HCT116 (cell line): ENCODE data around the gene CSTA. TPM values are rescaled to one million over a fixed set of nuclear protein-coding genes. Genes with fewer than 3 reads are reported as not detected.

Experiments
- ATAC-seq: fragments of 200-7000 bp; cut with Tn5 transposase; 2 replicates; pipeline ENCODE4 v1.9.1; 2020; ENCODE audit warnings: mild to moderate bottlenecking, moderate library complexity
- BruUV-seq: library from RNA; stranded (reverse); fragments of 400-500 nt; replicated peaks from 2 replicates; lab custom pipeline; 2021; lab: Mats Ljungman, UMichigan
- CTCF ChIA-PET: fragments of 300-600 bp; sonication (Branson Sonifier 250); formaldehyde crosslinking; loops from one replicate; lab custom pipeline; 2021; ENCODE audit warnings: antibody characterized with exemption; lab: Charles Lee
- POLR2A ChIA-PET: fragments of 300-600, 350-600 bp; sonication (Branson Sonifier 250); formaldehyde crosslinking; loops from one replicate; lab custom pipeline; 2021; ENCODE audit warnings: antibody characterized with exemption; lab: Charles Lee
- RAD21 ChIA-PET, 2 experiments: fragments of 300-600 bp; sonication (Branson Sonifier 250); formaldehyde crosslinking; loops; one replicate each; lab custom pipeline; 2023; ENCODE audit warnings: low total read pairs in 2 of 2; ENCODE audit not compliant: uncharacterized antibody in 2 of 2, unreplicated experiment in 2 of 2, low non-redundant PET in 1 of 2; lab: Charles Lee
- DNase-seq: peaks from one replicate; pipeline ENCODE4 v3.0.0-alpha.2; 2010; ENCODE audit warnings: low read depth, low spot score
- H2AFZ ChIP-seq: fragments of 200-600 bp; shearing (Covaris generic), sonication (generic); 2 replicates; pipeline ENCODE4 v1.6.1; 2017; ENCODE audit warnings: low read depth, mixed run types, mixed read lengths, antibody characterized with exemption, low read length; ENCODE audit not compliant: poor library complexity, severe bottlenecking
- H3K27ac ChIP-seq: 2 replicates; pipeline ENCODE4 v1.5.1; 2012; ENCODE audit warnings: low read depth, low read length
- H3K27me3 ChIP-seq: fragments of 200-600 bp; sonication (generic); 2 replicates; pipeline ENCODE4 v1.6.1; 2016; ENCODE audit warnings: mixed run types, low read length, mixed read lengths; ENCODE audit not compliant: insufficient read depth
- H3K36me3 ChIP-seq, 2 experiments: fragments of 200-500 bp in 1 of 2; fragments of 200-600 bp in 1 of 2; sonication (Bioruptor generic) in 1 of 2; sonication (generic) in 1 of 2; 2 replicates each; pipeline versions ENCODE4 v1.5.1 to v1.6.1; 2014 to 2016; ENCODE audit warnings: low read length in 2 of 2, inconsistent platforms in 1 of 2, mixed read lengths in 1 of 2, mixed run types in 1 of 2; ENCODE audit not compliant: insufficient read depth in 2 of 2, control insufficient read depth in 1 of 2
- H3K4me1 ChIP-seq, 2 experiments: fragments of 200-600 bp in 1 of 2; sonication (generic) in 1 of 2; 2 replicates each; pipeline versions ENCODE4 v1.5.1 to v1.6.1; 2012 to 2017; ENCODE audit warnings: low read length in 2 of 2, inconsistent platforms in 1 of 2, mild to moderate bottlenecking in 1 of 2, mixed read lengths in 1 of 2, mixed run types in 1 of 2, moderate library complexity in 1 of 2; ENCODE audit not compliant: insufficient read depth in 2 of 2, control insufficient read depth in 1 of 2
- H3K4me2 ChIP-seq: fragments of 200-600 bp; sonication (generic); 2 replicates; pipeline ENCODE4 v1.6.1; 2017; ENCODE audit warnings: mixed run types, low read length, mixed read lengths
- H3K4me3 ChIP-seq, 2 experiments: fragments of 200-600 bp in 1 of 2; sonication (generic) in 1 of 2; replicated peaks in 1 of 2; 2 replicates each; pipeline ENCODE4 v1.5.1; 2011 to 2016; ENCODE audit warnings: low read length in 2 of 2, control low read depth in 1 of 2, low read depth in 1 of 2, mild to moderate bottlenecking in 1 of 2, mixed read lengths in 1 of 2, mixed run types in 1 of 2
- H3K79me2 ChIP-seq: fragments of 200-600 bp; sonication (generic); 2 replicates; pipeline ENCODE4 v1.6.1; 2017; ENCODE audit warnings: mild to moderate bottlenecking, mixed run types, low read length, moderate library complexity, mixed read lengths; ENCODE audit not compliant: insufficient read depth
- H3K9ac ChIP-seq: fragments of 200-600 bp; sonication (generic); 2 replicates; pipeline ENCODE4 v1.6.1; 2016; ENCODE audit warnings: low read length, mixed read lengths
- H3K9me2 ChIP-seq: fragments of 200-600 bp; sonication (generic), shearing (Covaris generic); 2 replicates; pipeline ENCODE4 v1.6.1; 2017; ENCODE audit warnings: mixed run types, mild to moderate bottlenecking, moderate library complexity; ENCODE audit not compliant: insufficient read depth
- H3K9me3 ChIP-seq, 2 experiments: fragments of 200-500 bp in 1 of 2; fragments of 200-600 bp in 1 of 2; sonication (Bioruptor generic) in 1 of 2; sonication (generic) in 1 of 2; 2 replicates each; pipeline ENCODE4 v1.6.1; 2014 to 2017; ENCODE audit warnings: low read length in 2 of 2, mixed read lengths in 2 of 2, inconsistent platforms in 1 of 2, low read depth in 1 of 2, mild to moderate bottlenecking in 1 of 2, mixed run types in 1 of 2, moderate library complexity in 1 of 2; ENCODE audit not compliant: control insufficient read depth in 1 of 2, insufficient read depth in 1 of 2
- H4K20me1 ChIP-seq: fragments of 200-600 bp; sonication (generic), shearing (Covaris generic); 2 replicates; pipeline ENCODE4 v1.6.1; 2017; ENCODE audit warnings: mixed run types, mild to moderate bottlenecking, moderate library complexity; ENCODE audit not compliant: insufficient read depth
- CBX3 ChIP-seq: IDR thresholded peaks from 2 replicates; pipeline ENCODE4 v1.6.1; 2012; ENCODE audit warnings: low read depth
- EGR1 ChIP-seq: IDR thresholded peaks from 2 replicates; pipeline ENCODE4 v1.6.1; 2012; ENCODE audit warnings: low read depth
- EZH2 ChIP-seq: fragments of 200-600 bp; sonication (generic); IDR thresholded peaks from 2 replicates; pipeline ENCODE4 v1.6.1; 2017; ENCODE audit warnings: antibody characterized with exemption, mixed run types
- RAD21 ChIP-seq: IDR thresholded peaks from 2 replicates; pipeline ENCODE4 v1.6.1; 2012; ENCODE audit warnings: low read depth, mild to moderate bottlenecking
- YY1 ChIP-seq: IDR thresholded peaks from 2 replicates; pipeline ENCODE4 v1.6.1; 2011; ENCODE audit warnings: low read length, low read depth, moderate library complexity, mild to moderate bottlenecking; ENCODE audit not compliant: insufficient replicate concordance; ENCODE audit errors: extremely low read depth
- ZFX ChIP-seq: fragments of 450-650 bp; IDR thresholded peaks from 2 replicates; pipeline ENCODE4 v1.6.1; 2017
- ZNF274 ChIP-seq: fragments of 200-500 bp; sonication (Bioruptor generic); IDR thresholded peaks from 2 replicates; pipeline ENCODE4 v1.6.1; 2014; ENCODE audit warnings: mild to moderate bottlenecking, low read depth, low read length, inconsistent platforms
- intact Hi-C: fragments of 100-400 bp; cut with micrococcal nuclease; formaldehyde crosslinking; loops from 2 replicates; pipeline ENCODE4 v1.10.0; 2022
- total RNA-seq: library from RNA; stranded (reverse); gene quantifications from one replicate; pipeline ENCODE4 v1.2.1, GENCODE V29; 2021; ENCODE audit not compliant: unreplicated experiment
- TF ChIP-seq, protein P1 (sequence below): IDR thresholded peaks from 2 replicates; pipeline ENCODE4 v1.6.1; 2012
- TF ChIP-seq, protein P2 (sequence below): IDR thresholded peaks from 2 replicates; pipeline ENCODE4 v1.6.1; 2012; ENCODE audit warnings: low read depth
- TF ChIP-seq, protein P3 (sequence below), 3 experiments: fragments of 200-600 bp in 1 of 3; sonication (generic) in 1 of 3; IDR thresholded peaks in 2 of 3; conservative IDR thresholded peaks in 1 of 3; 2 replicates each; pipeline ENCODE4 v1.5.1; 2012 to 2017; ENCODE audit warnings: low read depth in 2 of 3, low read length in 2 of 3, antibody characterized with exemption in 1 of 3, borderline replicate concordance in 1 of 3, control low read depth in 1 of 3, mild to moderate bottlenecking in 1 of 3, mixed read lengths in 1 of 3, mixed run types in 1 of 3, moderate library complexity in 1 of 3; ENCODE audit not compliant: insufficient read depth in 1 of 3

Gene CSTA
- total RNA-seq, 1 experiment from 2014 or later, result 11.0 TPM

DNA sequence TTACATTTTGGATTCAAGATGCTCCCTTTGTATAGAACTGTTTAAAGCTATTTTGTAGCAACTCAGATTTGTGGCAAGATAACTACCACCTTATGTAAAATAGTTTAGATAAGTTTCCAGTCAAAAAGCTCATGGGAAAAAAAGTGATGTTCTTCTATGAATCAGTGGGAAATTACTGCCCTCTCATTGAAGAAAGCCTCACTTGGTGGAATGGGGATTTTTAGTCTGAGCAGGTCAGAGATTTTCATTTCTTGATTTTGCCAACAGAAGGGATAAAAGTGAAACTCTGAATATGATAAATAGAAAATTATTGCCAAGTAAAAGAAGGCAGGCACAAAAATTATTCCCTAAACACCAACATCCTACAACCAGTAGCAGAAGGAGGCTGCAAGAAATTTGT lies 25.8 kb upstream of the CSTA start:
- RAD21 ChIA-PET, result no interaction called here
- BruUV-seq, result no TSS peak
- no peaks in the 10 kb centered on the region for H3K36me3 ChIP-seq
- CTCF ChIA-PET, result interaction anchor here (0.9 kb wide), 1 partner anchor 85 kb away, joined by 3 read pairs; the partner anchor contains the start of gene FAM162A
- no peak overlapping the region for H3K27ac ChIP-seq
- no peak for ATAC-seq
- H4K20me1 ChIP-seq, result no peaks in the 10 kb centered on the region
- H3K4me3 ChIP-seq, result no peak overlapping the region
- H3K4me2 ChIP-seq, result no peak overlapping the region
- H3K9me2 ChIP-seq, result no peaks in the 10 kb centered on the region
- H3K9ac ChIP-seq, result no peak overlapping the region
- no peaks in the 10 kb centered on the region for H3K9me3 ChIP-seq
- no peak overlapping the region for H2AFZ ChIP-seq
- no peaks in the 10 kb centered on the region for H3K79me2 ChIP-seq
- DNase-seq, result no peak
- TF ChIP-seq EGR1 (no peak), EZH2 (no peak), RAD21 (no peak), ZFX (no peak), YY1 (no peak), ZNF274 (no peak)
- TF ChIP-seq, protein P1, sequence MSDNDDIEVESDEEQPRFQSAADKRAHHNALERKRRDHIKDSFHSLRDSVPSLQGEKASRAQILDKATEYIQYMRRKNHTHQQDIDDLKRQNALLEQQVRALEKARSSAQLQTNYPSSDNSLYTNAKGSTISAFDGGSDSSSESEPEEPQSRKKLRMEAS, result no peak
- TF ChIP-seq, all 23 proteins: peak for 0
- Histone ChIP-seq H3K4me1 (no peaks in the 10 kb centered on the region), H3K27me3 (no peaks in the 10 kb centered on the region)
- POLR2A ChIA-PET, result no interaction called here
- intact Hi-C loops, result no loop called here

DNA sequence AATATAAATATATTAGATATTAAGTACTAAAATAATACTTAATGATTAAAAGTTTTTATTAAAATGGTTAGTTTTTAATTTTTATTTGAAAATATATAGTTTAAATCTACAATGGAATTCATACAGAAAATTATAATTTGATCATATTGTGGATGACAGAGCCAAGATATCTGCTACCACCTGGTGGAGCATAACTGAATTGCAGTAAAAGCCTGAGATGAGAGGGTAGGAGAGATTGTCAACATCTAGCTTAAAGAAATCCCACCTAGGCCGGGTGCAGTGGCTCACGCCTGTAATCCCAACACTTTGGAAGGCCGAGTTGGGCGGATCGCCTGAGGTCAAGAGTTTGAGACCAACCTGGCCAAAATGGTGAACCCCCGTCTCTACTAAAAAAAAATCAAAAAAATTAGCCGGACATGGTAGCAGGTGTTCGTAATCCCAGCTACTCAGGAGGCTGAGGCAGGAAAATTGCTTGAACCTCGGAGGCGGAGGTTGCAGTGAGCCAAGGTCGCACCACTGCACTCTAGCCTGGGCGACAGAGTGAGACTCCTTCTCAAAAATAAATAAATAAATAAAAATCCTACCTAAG lies 25.1 kb upstream of the CSTA start:
- no peaks in the 10 kb centered on the region for H3K27me3 ChIP-seq
- H3K9me2 ChIP-seq, result no peaks in the 10 kb centered on the region
- intact Hi-C loops, result loop anchor here (1.0 kb wide), 1 partner anchor 199 kb away; no protein-coding TSS in a partner anchor
- no peaks in the 10 kb centered on the region for H3K4me1 ChIP-seq
- ChIA-PET POLR2A (no interaction called here), RAD21 (no interaction called here), CTCF (interaction anchor here (1.1 kb wide), 1 partner anchor 198 kb away, joined by 3 read pairs; no protein-coding TSS in a partner anchor)
- H3K9me3 ChIP-seq, result no peaks in the 10 kb centered on the region
- DNase-seq (peak; percentile 15), ATAC-seq (peak; percentile 44; the same call in 1 of the 2 replicates)
- H3K36me3 ChIP-seq, result no peaks in the 10 kb centered on the region
- H3K4me3 ChIP-seq, result no peak overlapping the region
- H4K20me1 ChIP-seq, result no peaks in the 10 kb centered on the region
- BruUV-seq, result no TSS peak
- TF ChIP-seq, protein P2, sequence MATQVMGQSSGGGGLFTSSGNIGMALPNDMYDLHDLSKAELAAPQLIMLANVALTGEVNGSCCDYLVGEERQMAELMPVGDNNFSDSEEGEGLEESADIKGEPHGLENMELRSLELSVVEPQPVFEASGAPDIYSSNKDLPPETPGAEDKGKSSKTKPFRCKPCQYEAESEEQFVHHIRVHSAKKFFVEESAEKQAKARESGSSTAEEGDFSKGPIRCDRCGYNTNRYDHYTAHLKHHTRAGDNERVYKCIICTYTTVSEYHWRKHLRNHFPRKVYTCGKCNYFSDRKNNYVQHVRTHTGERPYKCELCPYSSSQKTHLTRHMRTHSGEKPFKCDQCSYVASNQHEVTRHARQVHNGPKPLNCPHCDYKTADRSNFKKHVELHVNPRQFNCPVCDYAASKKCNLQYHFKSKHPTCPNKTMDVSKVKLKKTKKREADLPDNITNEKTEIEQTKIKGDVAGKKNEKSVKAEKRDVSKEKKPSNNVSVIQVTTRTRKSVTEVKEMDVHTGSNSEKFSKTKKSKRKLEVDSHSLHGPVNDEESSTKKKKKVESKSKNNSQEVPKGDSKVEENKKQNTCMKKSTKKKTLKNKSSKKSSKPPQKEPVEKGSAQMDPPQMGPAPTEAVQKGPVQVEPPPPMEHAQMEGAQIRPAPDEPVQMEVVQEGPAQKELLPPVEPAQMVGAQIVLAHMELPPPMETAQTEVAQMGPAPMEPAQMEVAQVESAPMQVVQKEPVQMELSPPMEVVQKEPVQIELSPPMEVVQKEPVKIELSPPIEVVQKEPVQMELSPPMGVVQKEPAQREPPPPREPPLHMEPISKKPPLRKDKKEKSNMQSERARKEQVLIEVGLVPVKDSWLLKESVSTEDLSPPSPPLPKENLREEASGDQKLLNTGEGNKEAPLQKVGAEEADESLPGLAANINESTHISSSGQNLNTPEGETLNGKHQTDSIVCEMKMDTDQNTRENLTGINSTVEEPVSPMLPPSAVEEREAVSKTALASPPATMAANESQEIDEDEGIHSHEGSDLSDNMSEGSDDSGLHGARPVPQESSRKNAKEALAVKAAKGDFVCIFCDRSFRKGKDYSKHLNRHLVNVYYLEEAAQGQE, result no peak
- TF ChIP-seq CBX3 (0 out of 2 replicates have a peak, but pooled peaks have one; percentile 21), RAD21 (peak; percentile 70), EZH2 (no peak)
- TF ChIP-seq, protein P3, sequence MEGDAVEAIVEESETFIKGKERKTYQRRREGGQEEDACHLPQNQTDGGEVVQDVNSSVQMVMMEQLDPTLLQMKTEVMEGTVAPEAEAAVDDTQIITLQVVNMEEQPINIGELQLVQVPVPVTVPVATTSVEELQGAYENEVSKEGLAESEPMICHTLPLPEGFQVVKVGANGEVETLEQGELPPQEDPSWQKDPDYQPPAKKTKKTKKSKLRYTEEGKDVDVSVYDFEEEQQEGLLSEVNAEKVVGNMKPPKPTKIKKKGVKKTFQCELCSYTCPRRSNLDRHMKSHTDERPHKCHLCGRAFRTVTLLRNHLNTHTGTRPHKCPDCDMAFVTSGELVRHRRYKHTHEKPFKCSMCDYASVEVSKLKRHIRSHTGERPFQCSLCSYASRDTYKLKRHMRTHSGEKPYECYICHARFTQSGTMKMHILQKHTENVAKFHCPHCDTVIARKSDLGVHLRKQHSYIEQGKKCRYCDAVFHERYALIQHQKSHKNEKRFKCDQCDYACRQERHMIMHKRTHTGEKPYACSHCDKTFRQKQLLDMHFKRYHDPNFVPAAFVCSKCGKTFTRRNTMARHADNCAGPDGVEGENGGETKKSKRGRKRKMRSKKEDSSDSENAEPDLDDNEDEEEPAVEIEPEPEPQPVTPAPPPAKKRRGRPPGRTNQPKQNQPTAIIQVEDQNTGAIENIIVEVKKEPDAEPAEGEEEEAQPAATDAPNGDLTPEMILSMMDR (IDR thresholded peaks at IDR 0.05 in 2 of 3, conservative IDR thresholded peaks at IDR 0.05 in 1 of 3; ENCODE audit: borderline replicate concordance in 1 of 3, insufficient read depth in 1 of 3, low read depth in 2 of 3, low read length in 2 of 3), result peak; percentile 49 to 67 (median 63); a peak in 5 of 6 replicates
- no peak overlapping the region for H3K9ac ChIP-seq
- H3K4me2 ChIP-seq, result no peak overlapping the region
- no peaks in the 10 kb centered on the region for H3K79me2 ChIP-seq
- no peak overlapping the region for H2AFZ ChIP-seq
- no peak overlapping the region for H3K27ac ChIP-seq
